Measurements from ENCODE around the gene AP2A2.

Gene AP2A2

GRCh38 chr11:1049071-1049405 lies 123.4 kb downstream of the AP2A2 start:
- ATAC-seq, result no peak
- no peaks in the 10 kb centered on the region for H3K36me3 Mint-ChIP-seq (ENCODE audit: low read depth)
- no peaks in the 10 kb centered on the region for H3K4me1 Mint-ChIP-seq
- no peak overlapping the region for H3K4me3 Mint-ChIP-seq
- H3K27ac Mint-ChIP-seq, result no peak overlapping the region
- peaks cover 11% of the 10 kb centered on the region for H3K27me3 Mint-ChIP-seq
- DNase-seq, result no peak
- H3K9me3 Mint-ChIP-seq, result no peaks in the 10 kb centered on the region

- no peak overlapping the region for H3K27ac Mint-ChIP-seq
- no peak overlapping the region for H3K4me3 Mint-ChIP-seq
- DNase-seq, result no peak
- no peaks in the 10 kb centered on the region for H3K4me1 Mint-ChIP-seq
- peaks cover 10% of the 10 kb centered on the region for H3K27me3 Mint-ChIP-seq
- no peaks in the 10 kb centered on the region for H3K36me3 Mint-ChIP-seq (ENCODE audit: low read depth)
- no peak for ATAC-seq
- no peaks in the 10 kb centered on the region for H3K9me3 Mint-ChIP-seq
These were observed 123.8 kb downstream of the AP2A2 start for GRCh38 chr11:1049431-1049891.

GRCh38 chr11:1049911-1050580 lies 124.4 kb downstream of the AP2A2 start:
- no peak overlapping the region for H3K4me3 Mint-ChIP-seq
- DNase-seq (no peak), ATAC-seq (no peak)
- H3K9me3 Mint-ChIP-seq, result no peaks in the 10 kb centered on the region
- H3K27ac Mint-ChIP-seq, result no peak overlapping the region
- H3K36me3 Mint-ChIP-seq (ENCODE audit: low read depth), result no peaks in the 10 kb centered on the region
- no peaks in the 10 kb centered on the region for H3K4me1 Mint-ChIP-seq
- peaks cover 10% of the 10 kb centered on the region for H3K27me3 Mint-ChIP-seq

- DNase-seq (peak; percentile 76), ATAC-seq (peak; percentile 89)
- Mint-ChIP-seq H3K4me3 (no peak overlapping the region), H3K9me3 (no peaks in the 10 kb centered on the region), H3K27me3 (peaks cover 13% of the 10 kb centered on the region), H3K36me3 (ENCODE audit: low read depth) (no peaks in the 10 kb centered on the region), H3K4me1 (no peaks in the 10 kb centered on the region), H3K27ac (no peak overlapping the region)
These were observed 125.1 kb downstream of the AP2A2 start for GRCh38 chr11:1050581-1051355.

- no peaks in the 10 kb centered on the region for H3K4me1 Mint-ChIP-seq
- no peak overlapping the region for H3K4me3 Mint-ChIP-seq
- H3K27ac Mint-ChIP-seq, result no peak overlapping the region
- H3K36me3 Mint-ChIP-seq (ENCODE audit: low read depth), result no peaks in the 10 kb centered on the region
- no peak for ATAC-seq
- DNase-seq, result no peak
- H3K27me3 Mint-ChIP-seq, result peaks cover 13% of the 10 kb centered on the region
- no peaks in the 10 kb centered on the region for H3K9me3 Mint-ChIP-seq
These were observed 125.9 kb downstream of the AP2A2 start for GRCh38 chr11:1051356-1052132.

- Mint-ChIP-seq H3K27me3 (peaks cover 10% of the 10 kb centered on the region), H3K4me3 (no peak overlapping the region), H3K36me3 (ENCODE audit: low read depth) (no peaks in the 10 kb centered on the region), H3K27ac (no peak overlapping the region), H3K9me3 (no peaks in the 10 kb centered on the region), H3K4me1 (no peaks in the 10 kb centered on the region)
- ATAC-seq, result no peak
- DNase-seq, result no peak
These were observed 126.7 kb downstream of the AP2A2 start for GRCh38 chr11:1052133-1053011.

- Mint-ChIP-seq H3K27ac (no peak overlapping the region), H3K4me3 (no peak overlapping the region), H3K27me3 (peaks cover 10% of the 10 kb centered on the region), H3K4me1 (no peaks in the 10 kb centered on the region), H3K36me3 (ENCODE audit: low read depth) (no peaks in the 10 kb centered on the region), H3K9me3 (no peaks in the 10 kb centered on the region)
- DNase-seq, result no peak
- no peak for ATAC-seq
These were observed 127.6 kb downstream of the AP2A2 start for GRCh38 chr11:1053121-1053901.

GRCh38 chr11:1054143-1055108 lies 128.8 kb downstream of the AP2A2 start:
- no peaks in the 10 kb centered on the region for H3K4me1 Mint-ChIP-seq
- ATAC-seq, result no peak

GRCh38 chr11:1055109-1055703 lies 129.5 kb downstream of the AP2A2 start:
- Mint-ChIP-seq H3K27me3 (peaks cover 5% of the 10 kb centered on the region), H3K27ac (no peak overlapping the region), H3K4me1 (no peaks in the 10 kb centered on the region), H3K9me3 (no peaks in the 10 kb centered on the region), H3K4me3 (no peak overlapping the region), H3K36me3 (ENCODE audit: low read depth) (no peaks in the 10 kb centered on the region)
- DNase-seq, result no peak
- no peak for ATAC-seq

More at GRCh38 chr11:1054143-1055108, 128.8 kb downstream of the AP2A2 start:
- no peak overlapping the region for H3K4me3 Mint-ChIP-seq
- H3K27ac Mint-ChIP-seq, result no peak overlapping the region
- peaks cover 5% of the 10 kb centered on the region for H3K27me3 Mint-ChIP-seq
- no peaks in the 10 kb centered on the region for H3K9me3 Mint-ChIP-seq
- DNase-seq, result no peak
- no peaks in the 10 kb centered on the region for H3K36me3 Mint-ChIP-seq (ENCODE audit: low read depth)

GRCh38 chr11:1055990-1056771 lies 130.5 kb downstream of the AP2A2 start:
- no peak for DNase-seq

GRCh38 chr11:1057806-1058205 lies 132.1 kb downstream of the AP2A2 start:
- H3K27ac Mint-ChIP-seq, result no peak overlapping the region
- H3K36me3 Mint-ChIP-seq (ENCODE audit: low read depth), result no peaks in the 10 kb centered on the region
- no peak for DNase-seq
- no peak for ATAC-seq
- H3K27me3 Mint-ChIP-seq, result peaks cover 3% of the 10 kb centered on the region
- H3K4me1 Mint-ChIP-seq, result peaks cover 1% of the 10 kb centered on the region
- peaks cover 9% of the 10 kb centered on the region for H3K9me3 Mint-ChIP-seq
- H3K4me3 Mint-ChIP-seq, result no peak overlapping the region

More at GRCh38 chr11:1055990-1056771, 130.5 kb downstream of the AP2A2 start:
- no peaks in the 10 kb centered on the region for H3K36me3 Mint-ChIP-seq (ENCODE audit: low read depth)
- no peak overlapping the region for H3K4me3 Mint-ChIP-seq
- no peak overlapping the region for H3K27ac Mint-ChIP-seq
- no peaks in the 10 kb centered on the region for H3K9me3 Mint-ChIP-seq
- ATAC-seq, result no peak
- peaks cover 3% of the 10 kb centered on the region for H3K27me3 Mint-ChIP-seq
- H3K4me1 Mint-ChIP-seq, result no peaks in the 10 kb centered on the region

- Mint-ChIP-seq H3K4me3 (no peak overlapping the region), H3K27me3 (peaks cover 6% of the 10 kb centered on the region), H3K4me1 (peaks cover 13% of the 10 kb centered on the region), H3K36me3 (ENCODE audit: low read depth) (no peaks in the 10 kb centered on the region), H3K9me3 (peaks cover 9% of the 10 kb centered on the region), H3K27ac (no peak overlapping the region)
- DNase-seq (no peak), ATAC-seq (no peak)
These were observed 134.1 kb downstream of the AP2A2 start for GRCh38 chr11:1059759-1060158.

Data from activated naive CD8-positive, alpha-beta T cell treated with anti-CD3 and anti-CD28 coated beads, Interleukin-2, amount 50 U/mL, for 24 hours (primary cell).